Measurements from ENCODE around the gene DCTN4. TPM values are rescaled to one million over a fixed set of nuclear protein-coding genes. Genes with fewer than 3 reads are reported as not detected.

Gene DCTN4
- total RNA-seq, 1 donor = 73.9 TPM

GRCh38 chr5:150778517-150779396, 19.9 kb upstream of the DCTN4 start, which contains the start of gene SMIM3:
Gene SMIM3 (plus strand): TSS chr5:150778757. CDS start chr5:150795441, 16,684 bp downstream.
- DNase-seq (ENCODE audit: low read depth) = peak; percentile 62
- peak within 1 kb of the TSS; percentile 87 for H3K4me3 ChIP-seq (ENCODE audit: low read depth, low read length)
- peak; percentile 30 for TF ChIP-seq CTCF (IDR thresholded peaks at IDR 0.05; ENCODE audit: insufficient read depth, low read length)

GRCh38 chr5:150778088-150778516, 19.3 kb upstream of the DCTN4 start:
- TF ChIP-seq CTCF (IDR thresholded peaks at IDR 0.05; ENCODE audit: insufficient read depth, low read length) = no peak
- peak overlapping the region; percentile 87 for H3K4me3 ChIP-seq (ENCODE audit: low read depth, low read length)
- peak; percentile 63 for DNase-seq (ENCODE audit: low read depth)

GRCh38 chr5:150777685-150778084, 18.9 kb upstream of the DCTN4 start:
- TF ChIP-seq CTCF (IDR thresholded peaks at IDR 0.05; ENCODE audit: insufficient read depth, low read length) = no peak
- DNase-seq (ENCODE audit: low read depth) = no peak
- H3K4me3 ChIP-seq (ENCODE audit: low read depth, low read length) = peak overlapping the region; percentile 87

- no peak overlapping the region for H3K4me3 ChIP-seq (ENCODE audit: low read depth, low read length)
- DNase-seq (ENCODE audit: low read depth) = peak; percentile 94
- no peak for TF ChIP-seq CTCF (IDR thresholded peaks at IDR 0.05; ENCODE audit: insufficient read depth, low read length)
Measured at GRCh38 chr5:150774145-150774544, 15.3 kb upstream of the DCTN4 start.

- DNase-seq (ENCODE audit: low read depth) = no peak
- no peak overlapping the region for H3K4me3 ChIP-seq (ENCODE audit: low read depth, low read length)
- no peak for TF ChIP-seq CTCF (IDR thresholded peaks at IDR 0.05; ENCODE audit: insufficient read depth, low read length)
Measured at GRCh38 chr5:150771034-150771795, 12.4 kb upstream of the DCTN4 start.

GRCh38 chr5:150766251-150766650, 7.4 kb upstream of the DCTN4 start:
- no peak for TF ChIP-seq CTCF (IDR thresholded peaks at IDR 0.05; ENCODE audit: insufficient read depth, low read length)
- DNase-seq (ENCODE audit: low read depth) = no peak
- no peak overlapping the region for H3K4me3 ChIP-seq (ENCODE audit: low read depth, low read length)

Data from fibroblast of the aortic adventitia (primary cell).